ENCODE data around the gene KDM4B.
"Not testable (repeated sequence)": the region's sequence is repeated elsewhere in the genome, so short reads cannot be mapped to it uniquely, and the experiment has no call there.

KDM4B gene

DNA sequence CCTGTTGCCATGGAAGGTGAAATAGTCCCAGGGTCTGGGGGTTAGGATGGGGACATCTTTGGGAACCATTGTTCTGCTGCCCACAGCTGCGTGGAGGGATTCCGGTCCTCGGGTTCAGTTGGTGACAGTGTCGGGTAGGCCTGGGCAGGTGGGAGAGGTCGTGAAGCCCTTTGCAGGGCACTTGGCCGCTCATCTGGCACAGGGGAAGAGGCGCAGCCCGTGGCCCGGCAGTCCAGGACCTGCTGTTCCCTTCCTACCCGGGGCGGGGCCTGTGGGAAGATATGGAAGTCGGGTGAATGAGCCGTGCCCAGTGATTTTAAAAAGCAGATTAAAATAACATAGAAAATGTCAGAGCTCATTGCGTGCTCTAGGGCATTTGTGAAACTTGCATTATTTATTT lies 44.8 kb downstream of the KDM4B start:
- DNase-seq: no peak

DNA sequence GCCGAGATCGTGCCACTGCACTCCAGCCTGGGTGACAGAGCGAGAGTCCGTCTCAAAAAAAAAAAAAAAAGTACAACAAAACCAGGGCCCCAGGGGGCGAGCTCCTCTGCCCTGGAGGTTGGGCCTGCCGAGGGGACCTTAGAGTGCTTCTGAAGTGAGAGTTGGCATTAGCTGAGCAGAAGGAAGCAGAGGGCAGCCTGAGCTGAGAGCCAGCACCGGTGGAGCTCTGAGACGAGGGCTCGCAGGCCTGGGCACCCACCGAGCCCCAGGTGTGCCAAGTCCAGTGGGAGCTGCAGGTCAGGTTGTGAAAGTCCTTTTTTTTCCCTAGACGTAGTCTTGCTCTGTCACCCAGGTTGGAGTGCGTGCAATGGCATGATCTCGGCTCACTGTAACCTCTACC lies 46.0 kb downstream of the KDM4B start:
- no peak for DNase-seq

DNA sequence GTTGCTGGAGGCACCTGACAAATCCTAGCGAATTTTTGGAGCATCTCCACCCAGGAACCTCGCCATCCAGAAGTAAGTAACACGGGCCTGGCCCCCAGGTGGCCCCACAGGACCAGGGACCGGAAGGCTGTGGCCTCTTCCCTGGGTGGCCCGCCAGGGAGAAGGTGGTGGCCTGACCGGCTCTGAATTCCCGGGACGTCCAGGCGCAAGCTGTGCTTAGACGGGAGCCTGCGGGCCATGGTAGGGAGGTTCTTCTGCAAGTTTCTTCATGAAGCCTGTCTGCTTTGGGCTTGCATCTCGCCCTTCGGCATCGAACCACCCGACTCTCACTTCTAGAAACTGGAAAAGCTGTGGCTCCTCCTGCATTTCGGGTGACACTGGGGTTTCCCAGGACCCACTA lies 47.4 kb downstream of the KDM4B start:
- DNase-seq: no peak

DNA sequence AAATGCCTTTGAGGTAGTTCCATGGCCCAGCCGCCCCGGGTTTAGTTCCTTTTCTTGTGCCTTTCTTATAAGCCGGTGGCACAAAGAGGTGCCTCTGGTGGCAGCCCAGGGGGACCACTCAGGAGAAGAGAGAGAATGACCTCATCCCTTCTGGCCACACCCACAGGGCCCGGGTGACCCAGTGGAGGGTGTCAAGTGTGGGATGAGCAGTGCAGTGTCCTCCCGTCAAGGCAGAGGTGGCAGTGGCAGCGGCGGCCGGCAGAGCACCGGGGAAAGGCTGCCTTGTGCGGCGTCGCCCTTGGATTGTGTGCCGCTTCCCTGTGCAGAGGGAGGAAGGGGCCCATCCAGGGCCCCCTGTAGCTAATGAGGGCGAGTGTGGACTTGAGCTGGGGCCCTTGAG lies 47.9 kb downstream of the KDM4B start:
- no peak for DNase-seq

DNA sequence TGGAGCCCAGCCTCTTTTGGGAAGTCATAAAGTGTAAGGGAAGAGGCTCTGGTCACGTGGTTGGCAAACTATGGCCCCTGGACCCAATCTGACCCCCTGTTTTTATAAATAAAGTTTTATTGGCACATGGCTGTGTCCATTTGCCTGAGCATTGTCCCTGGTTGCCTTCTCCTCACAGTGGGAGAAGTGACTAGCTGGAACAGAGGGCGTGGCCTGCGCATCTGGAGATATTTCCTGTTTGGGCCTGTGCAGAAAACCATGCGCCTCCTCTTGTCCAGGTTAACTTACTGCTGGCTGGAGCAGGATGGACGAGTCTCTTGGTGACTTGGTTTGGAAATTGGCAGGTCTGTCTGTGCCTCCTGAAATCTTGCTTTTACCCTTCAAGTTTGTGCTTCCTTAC lies 48.3 kb downstream of the KDM4B start:
- DNase-seq: no peak

DNA sequence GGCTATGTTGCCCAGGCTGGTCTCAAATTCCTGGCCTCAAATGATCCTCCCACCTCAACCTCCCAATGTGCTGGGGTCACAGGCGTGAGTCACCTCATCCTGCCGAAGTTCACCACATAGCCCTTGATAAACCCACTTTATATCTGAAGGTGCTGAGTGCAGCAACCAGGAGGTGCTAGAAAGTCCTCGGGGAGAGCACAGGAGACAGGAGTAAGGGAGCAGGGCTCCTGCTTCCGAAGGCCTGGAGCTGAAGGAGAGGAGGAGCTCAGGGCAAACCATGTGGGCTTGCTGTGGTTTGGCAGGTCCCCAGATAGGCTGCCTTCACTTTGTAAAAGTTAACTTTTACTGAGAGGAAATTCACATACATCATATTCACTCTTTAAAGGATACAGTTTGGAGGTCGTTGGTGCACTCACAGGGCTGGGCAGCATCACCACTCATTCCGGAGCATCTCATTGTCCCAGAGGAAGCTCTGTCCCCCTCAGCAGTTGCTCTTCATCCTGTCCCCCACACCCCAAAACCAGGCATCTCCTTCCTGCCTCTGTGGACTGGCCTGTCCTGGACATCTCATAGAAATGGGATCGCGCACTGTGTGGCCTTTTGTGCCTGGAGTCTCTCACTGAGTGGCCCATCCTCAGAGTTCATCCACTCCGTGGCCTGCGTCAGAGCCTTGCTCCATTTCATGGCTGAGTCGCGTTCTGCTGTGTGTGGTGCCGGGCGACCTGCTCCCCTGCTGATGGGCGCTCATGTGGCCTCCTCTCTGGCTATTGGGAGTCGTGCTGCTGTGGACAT lies 49.5 kb downstream of the KDM4B start:
- no peak for DNase-seq

DNA sequence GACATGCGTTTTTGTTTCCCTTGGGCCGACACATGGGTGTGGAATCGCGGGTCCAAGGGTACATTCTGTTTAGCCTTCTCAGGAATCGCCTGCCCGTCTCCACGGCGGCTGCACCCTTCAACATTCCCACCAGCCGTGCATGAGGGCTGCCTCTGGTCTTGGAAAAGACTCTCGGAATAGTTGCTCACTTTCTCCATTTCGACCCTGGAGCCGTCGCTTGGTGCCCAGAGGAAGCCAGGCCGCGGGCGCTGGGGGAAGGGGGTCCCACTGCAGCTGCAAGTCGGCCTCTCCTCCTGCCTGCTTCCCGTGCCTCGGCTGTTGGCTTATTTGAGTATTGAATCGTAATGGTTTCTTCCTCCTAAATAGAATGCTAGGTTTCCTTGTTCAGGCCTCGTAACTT lies 51.5 kb downstream of the KDM4B start:
- no peak for DNase-seq

DNA sequence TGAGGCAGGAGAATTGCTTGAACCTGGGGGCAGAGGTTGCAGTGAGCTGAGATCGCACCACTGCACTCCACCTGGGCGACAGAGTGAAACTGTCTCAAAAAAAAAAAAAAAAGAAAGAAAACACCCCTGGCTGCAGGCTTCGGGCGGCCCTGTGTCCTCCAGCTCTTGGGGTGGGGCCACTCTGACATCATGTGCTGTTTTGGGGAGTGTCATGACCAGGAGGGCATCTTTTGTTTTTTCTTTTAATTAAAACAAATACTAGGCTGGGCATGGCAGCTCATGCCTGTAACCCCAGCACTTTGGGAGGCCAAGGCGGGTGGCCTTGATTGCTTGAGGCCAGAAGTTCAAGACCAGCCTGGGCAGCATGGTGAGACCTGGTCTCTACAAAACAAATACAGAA lies 52.1 kb downstream of the KDM4B start:
- no peak for DNase-seq

DNA sequence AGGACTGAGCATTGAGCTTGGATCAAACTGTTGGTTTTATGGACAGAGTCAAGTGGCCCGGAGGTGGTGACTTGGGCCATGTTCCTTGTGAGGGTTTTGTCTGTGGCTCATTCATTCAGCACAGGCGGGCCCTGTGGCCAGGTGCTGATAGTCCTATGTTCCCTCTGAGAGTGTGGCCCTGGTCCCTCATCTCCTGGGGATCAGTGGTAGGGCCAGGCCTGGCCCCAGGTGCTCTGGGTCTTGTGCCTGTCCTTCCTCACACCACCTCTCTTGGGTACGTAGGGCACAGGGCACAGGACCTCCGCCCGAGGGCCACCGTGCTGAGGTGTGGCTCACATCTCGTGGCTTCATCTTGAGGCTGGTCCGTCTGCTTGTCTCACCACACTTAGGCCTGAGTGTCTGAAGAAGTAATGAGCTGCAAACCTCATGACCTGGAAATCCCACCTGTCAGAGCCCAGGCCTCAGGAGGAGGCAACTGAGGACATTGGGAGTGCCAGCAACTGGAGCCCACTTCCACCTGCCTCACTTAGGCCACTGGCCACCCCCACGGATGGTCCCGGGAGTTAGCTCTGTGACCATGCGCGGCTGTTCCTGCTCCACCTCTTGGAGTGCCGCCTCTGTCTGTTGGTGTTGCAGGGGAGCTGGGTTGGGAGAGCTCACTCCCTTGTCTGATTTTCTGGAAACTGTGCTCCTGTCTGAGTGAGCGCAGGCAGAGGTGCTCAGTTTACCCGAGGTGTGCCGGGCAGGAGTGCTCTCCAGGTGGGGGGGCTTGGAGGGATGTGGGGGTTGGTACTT lies 53.4 kb downstream of the KDM4B start:
- DNase-seq: no peak

DNA sequence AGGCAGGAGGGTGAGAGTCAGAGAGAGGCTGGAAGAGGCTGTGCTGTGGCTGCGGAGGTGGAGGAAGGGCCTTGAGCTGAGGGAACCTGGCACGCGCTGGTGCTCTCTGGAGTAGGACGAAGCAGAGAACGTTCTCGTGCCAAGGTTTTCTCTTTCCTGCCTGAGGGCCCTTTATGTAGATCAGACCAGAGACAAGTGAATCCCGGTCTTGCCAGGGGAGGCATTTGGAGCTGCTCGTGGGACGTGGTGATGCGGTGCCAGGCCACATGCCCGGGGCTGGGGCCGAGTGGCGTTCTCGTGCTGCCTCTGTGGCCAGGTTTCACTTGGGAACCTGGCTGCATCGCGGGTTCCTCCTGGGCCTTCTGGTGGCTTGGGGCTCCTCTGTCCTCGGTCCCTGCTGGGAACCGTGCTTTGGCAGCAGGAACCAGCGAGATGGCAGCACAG lies 54.2 kb downstream of the KDM4B start:
- no peak for DNase-seq

DNA sequence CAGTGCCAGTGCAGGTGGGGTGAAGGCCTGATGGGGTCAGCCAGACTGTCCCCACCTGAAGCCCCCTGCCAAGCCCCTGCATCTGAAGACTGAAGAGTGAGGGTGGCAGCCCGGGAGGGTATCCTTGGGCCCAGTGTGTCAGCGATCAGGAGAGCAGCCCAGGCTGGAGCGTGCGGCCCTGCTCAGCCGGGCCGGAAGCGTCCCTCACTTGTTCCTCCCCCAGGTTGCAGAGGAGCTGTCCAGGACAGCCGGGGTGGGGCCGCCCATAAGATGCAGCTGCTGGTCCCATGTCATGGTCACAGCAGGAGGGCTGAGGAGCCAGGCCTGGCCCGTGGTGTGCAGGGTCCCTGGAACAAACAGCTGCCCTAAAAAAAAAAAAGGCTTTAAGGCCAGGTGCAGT lies 55.4 kb downstream of the KDM4B start:
- no peak for DNase-seq

DNA sequence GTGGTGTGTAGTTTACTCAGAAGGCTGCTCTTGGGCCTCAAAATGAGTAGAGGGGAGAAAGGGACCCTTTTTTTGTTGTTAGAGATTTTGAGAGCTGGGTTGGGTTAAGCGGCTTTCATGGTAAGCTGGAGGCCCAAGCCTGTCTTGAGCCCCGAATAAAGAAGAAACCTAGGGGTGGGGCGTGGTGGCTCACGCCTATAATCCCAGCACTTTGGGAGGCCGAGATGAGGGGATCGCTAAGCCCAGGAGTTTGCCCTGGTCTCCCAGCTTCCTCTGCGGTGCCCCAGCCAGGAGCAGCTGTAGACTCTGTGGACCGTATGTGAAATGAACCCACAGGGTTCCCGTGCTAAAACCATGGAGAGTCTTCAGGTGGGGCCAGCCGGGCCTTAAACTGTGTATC lies 56.1 kb downstream of the KDM4B start:
- no peak for DNase-seq

DNA sequence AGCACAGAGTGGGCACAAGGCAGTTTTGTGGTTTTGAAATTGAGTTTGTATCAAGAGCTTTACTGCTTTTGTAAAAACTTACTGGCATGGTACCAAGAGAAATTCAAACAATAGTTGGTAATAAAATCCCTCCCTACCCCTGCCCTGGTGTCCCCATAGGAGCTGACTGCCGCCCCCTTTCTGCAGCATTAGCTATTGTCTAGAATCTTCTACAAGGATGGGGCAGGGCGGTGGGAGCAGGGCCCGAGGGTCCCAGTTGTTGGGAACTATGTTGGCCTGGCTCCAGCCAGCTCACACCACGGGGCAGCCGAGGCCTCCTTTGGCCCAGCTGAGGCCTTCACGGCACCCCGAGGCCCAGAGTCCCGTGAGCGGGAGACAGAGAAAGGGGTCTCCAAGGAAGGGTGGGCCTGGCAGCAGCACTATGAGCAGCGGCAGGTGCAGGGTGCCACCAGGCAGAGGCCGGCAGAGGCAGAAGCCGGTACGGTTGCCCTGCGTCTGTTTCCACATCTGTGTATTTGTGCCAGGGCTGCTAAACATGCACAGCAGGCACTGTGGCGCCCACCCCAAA lies 57.9 kb downstream of the KDM4B start:
- no peak for DNase-seq

DNA sequence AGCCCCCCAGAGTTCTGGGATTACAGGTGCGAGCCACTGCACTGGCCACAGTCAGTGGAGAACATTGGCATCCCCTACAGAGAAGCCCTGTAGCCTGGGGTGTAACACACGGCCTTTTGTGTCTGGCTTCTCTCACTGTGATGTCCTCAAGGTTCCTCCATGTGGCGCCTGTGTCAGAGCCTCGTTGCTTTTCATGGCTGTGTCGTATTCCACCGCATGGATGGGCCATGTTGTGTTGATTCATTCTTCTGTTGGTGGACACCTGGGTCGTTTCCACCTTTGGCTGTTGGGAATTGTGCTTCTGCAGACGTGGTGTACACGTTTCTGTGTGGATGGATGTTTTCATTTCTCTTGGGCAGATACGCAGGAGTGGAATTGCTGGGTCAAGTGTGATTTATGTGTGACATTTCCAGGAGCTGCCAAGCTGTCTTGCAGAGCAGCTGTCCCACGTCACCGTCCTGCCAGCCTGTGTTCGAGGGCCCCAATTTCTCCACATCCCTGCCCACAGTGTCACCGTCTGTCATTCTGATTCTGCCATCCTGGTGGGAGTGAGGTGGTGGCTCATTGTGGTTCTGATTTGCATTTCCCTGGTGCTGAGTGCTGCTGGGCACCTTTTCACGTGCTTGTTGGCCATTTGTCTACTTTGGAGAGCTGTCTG lies 59.4 kb downstream of the KDM4B start:
- DNase-seq: no peak

DNA sequence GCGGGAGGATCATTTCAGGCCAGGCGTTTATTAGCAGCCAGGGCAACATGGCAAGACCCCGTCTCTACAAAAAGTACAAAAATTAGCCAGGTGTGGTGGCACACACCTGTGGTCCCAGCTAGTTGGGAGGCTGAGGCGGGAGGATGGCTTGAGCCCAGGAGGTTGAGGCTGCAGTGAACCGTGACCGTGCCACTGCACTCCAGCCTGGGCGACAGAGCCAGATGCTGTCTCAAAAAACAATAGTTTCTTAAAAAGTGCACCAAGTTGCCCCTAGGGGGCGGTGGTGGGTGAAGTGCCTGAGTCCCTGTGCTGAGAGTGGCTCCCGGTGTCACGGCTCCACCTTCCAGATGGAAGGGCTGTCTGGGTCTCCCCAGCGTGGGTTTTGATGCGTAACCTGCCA lies 60.7 kb downstream of the KDM4B start:
- not testable (repeated sequence) for DNase-seq

DNA sequence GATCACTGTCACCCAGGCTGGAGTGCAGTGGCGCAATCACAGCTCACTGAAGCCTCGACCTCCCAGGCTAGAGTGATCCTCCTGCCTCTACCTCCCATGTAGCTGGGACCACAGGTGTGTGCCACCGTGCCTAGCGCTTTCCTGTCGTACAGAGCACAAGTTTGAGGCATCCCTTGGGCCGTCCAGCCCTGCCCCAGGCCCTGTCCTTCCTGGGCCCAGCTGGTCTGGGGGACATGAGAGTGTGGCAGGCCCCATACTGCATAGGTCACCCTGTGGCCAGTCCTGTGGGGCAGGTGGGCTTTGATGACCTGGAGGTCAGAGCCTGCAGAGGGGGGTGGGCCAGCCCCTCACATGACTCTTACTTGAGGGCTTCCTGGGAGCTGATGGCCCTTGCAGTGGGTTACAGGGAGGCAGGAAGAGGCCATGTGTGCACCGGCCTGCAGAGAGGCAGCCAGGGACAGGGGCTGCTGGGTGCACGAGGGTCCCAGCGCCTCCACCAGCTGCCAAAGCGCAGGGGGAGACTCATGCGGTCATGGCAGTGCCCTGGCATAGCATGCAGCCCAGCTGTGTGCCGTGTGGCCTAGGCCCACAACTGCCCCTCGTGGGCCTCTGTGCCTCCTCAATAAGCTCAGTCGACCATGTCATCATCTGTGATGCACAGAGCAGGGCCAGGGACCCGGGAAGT lies 61.4 kb downstream of the KDM4B start:
- DNase-seq: no peak

DNA sequence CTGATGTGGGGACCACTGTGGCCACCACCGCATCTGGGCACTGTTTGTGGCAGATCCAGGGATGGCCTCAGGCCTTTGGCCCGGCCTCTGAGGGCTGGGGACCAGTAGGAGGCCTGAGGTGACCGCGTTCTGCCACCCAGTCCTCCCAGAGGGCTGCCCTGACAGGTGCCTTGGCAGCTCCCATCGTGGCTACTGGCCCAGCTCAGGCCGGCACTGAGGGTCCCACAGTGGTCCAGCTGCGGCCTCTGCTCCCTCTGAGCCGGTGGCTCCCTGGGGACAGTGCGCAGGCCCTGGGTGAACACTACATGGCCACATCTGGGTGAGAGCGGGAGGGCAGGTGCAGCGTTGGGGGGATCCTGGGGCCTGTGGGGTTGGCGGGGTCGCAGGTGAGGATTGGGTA lies 61.9 kb downstream of the KDM4B start:
- DNase-seq: no peak

DNA sequence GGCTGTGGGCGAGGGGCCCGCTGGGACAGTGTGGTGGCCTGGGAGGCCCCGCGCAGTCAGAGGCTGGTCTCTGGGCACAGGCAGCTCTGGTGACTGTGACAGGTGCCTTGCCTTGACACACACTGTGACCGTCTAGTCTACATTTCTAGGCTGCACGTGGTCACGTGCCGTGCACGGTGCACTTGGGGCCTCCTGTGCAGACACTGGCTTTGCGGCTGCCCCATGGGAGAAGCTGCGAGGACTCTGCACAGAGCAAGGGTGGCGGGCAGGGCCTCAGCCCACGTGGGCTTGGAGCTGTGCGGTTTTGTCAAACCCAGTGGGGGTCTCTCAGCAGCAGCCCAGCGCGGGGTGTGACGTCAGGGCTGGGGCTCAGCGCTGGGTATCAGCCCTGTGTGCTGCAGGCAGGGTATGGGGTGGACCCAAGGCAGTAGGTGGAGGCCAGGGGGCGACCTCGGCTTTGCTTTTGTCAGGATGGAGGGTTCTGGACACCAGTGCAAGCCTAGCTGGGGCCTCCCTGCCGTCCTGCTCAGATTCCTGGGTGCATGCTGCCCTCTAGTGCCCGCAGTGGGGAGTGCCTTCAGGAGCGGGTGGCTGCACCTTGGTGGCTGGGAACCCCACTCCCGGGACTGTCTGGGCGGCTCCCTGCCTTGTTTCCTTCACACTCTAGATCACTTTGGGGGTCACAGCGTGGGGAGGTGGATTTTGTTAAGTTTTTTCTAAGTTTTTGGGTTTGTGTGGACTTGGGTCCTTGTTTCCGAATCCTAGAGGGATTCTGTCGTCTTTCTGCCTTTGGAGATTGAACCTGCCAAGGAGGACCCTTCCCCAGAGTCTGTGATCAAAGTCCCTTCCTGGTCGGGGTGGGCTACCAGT lies 62.6 kb downstream of the KDM4B start:
- peak; percentile 73 for DNase-seq

DNA sequence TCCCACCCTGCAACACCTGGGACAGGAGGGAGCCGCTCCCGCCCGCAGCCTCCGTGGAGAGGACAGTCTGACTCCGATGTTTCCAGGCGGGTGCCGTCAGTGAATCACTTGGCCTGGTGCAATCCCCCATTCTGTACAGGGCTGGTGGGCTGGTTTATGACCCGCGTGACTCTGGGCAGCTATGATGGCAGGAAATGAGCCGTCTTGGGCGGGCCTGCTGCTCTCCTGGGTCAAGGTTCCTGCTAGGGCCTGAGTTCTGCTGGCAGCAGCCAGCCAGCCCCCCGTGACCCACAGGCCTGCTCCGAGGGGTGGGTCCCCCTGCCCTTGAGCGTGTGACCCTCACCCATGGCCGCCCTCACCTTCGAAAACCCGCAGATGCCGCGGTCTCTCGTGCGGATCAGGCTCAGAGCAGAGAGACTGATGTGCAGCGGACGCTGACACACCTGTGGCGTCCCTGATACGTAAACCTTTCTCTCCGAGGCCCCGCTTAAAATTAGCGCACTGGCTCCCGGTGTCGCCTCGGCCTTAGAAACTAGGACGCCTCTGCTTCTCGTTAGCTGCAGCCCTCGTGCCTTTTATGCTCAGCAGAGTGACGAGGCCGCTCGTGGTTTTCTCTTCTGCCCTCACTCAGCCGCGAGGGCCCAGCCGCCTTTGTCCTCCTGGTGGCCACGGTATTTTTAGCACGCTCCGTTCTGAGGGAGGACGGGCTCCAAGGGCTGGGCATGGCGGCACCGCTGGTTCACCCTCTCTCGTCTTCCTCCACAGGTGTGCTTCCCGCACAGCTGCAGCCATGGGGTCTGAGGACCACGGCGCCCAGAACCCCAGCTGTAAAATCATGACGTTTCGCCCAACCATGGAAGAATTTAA lies 63.4 kb downstream of the KDM4B start:
- no peak for DNase-seq

DNA sequence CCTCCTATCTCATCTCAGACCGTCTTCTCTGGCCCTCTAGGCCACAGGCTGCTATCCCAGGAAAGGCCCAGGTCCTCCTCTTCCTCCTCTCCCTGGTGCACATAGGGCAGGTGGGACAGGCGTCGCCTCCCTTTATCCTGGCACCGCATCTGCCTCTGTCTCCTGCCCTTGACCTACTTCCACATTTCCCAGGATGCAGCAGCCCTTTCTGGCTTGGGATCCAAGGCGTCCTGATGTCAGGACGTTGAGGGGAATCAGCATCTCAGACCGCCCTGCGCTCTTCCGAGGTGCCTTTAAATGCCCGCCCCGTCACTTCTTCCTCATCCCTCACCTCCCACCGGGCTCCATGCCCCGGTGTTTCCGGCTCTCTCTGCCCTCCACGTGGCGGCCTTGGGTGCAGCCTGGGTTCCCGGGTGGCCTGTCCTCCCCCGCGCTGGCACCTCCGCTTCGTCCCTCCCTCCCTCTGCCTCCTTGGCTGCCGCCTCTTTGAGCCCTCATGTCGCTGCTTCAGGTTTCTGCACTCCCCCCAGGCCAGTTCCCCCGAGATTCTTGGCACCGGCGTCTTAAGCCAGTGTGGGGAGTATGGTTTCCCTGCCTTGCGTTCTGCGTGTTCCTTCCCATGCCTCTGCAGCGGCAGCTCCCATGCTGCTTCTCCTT lies 66.3 kb downstream of the KDM4B start:
- DNase-seq: no peak
